Kidney epithelial cell (primary cell): ENCODE measurements around the gene SFTPB. TPM values are rescaled to one million over a fixed set of nuclear protein-coding genes. Genes with fewer than 3 reads are reported as not detected.

Source experiments
- DNase-seq: peaks from one replicate; pipeline ENCODE4 v3.0.0-alpha.2; 2010; ENCODE audit warnings: low read depth
- H3K27me3 ChIP-seq: 2 replicates; pipeline ENCODE4 v1.6.0; 2011; ENCODE audit warnings: low read length; ENCODE audit not compliant: control insufficient read depth, insufficient read depth
- H3K36me3 ChIP-seq: 2 replicates; pipeline ENCODE4 v1.5.1; 2011; ENCODE audit warnings: low read length; ENCODE audit not compliant: control insufficient read depth, insufficient read depth
- H3K4me3 ChIP-seq: 2 replicates; pipeline ENCODE4 v1.5.1; 2011; ENCODE audit warnings: low read depth, mild to moderate bottlenecking, control low read depth, low read length
- CTCF ChIP-seq: IDR thresholded peaks from 2 replicates; pipeline ENCODE4 v1.5.1; 2011; ENCODE audit warnings: mild to moderate bottlenecking, moderate library complexity, low read length, control low read depth, inconsistent platforms; ENCODE audit not compliant: insufficient read depth, poor library complexity, severe bottlenecking
- total RNA-seq: library from RNA; depleted of rRNA; stranded (reverse); fragments of >200 nt; gene quantifications from 2 replicates; pipeline ENCODE4 v1.2.3, GENCODE V29; 2015

SFTPB gene
- total RNA-seq, 1 donor from 2014 or later = not detected

DNA sequence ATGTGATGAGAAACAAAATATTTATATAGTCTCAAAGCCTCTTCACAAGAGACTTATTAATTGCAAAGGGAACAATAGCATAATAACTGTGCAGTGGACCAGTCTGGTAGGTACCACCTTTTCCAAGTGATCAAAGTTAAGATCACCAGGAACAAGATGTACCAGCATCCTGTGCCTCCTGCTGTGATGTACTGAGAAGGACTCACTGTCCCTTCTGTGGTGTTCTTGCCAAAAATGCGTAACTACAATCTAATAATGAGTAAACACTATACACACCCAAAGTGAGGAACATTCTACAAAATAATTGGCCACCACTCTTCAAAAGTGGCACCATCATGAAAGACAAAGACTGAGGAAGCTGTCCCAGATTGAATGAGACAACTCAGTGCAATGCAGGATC lies 40.6 kb upstream of the SFTPB start:
- no peak overlapping the region for H3K4me3 ChIP-seq
- no peak for TF ChIP-seq CTCF
- no peaks in the 10 kb centered on the region for H3K36me3 ChIP-seq
- no peaks in the 10 kb centered on the region for H3K27me3 ChIP-seq
- no peak for DNase-seq

DNA sequence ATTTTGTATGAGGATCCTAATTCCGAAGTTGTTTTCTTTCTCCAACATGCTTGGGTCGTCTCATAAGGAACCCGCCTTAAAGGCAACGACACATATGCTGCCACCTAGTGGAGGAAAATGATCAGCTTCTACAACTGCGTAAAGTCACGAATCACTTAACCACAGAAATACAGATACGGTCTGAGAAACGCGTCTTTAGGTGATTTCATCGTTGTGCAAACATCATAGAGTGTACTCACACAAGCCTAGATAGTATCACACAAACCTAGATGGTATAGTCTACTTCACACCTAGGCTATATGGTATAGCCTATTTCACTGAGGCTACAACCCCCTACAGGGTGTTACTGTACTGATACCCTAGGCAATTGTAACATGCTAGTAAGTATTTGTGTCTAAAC lies 39.3 kb upstream of the SFTPB start:
- DNase-seq = peak; percentile 78
- no peaks in the 10 kb centered on the region for H3K36me3 ChIP-seq
- H3K27me3 ChIP-seq = no peaks in the 10 kb centered on the region
- peak; percentile 80 for TF ChIP-seq CTCF
- H3K4me3 ChIP-seq = no peak overlapping the region

DNA sequence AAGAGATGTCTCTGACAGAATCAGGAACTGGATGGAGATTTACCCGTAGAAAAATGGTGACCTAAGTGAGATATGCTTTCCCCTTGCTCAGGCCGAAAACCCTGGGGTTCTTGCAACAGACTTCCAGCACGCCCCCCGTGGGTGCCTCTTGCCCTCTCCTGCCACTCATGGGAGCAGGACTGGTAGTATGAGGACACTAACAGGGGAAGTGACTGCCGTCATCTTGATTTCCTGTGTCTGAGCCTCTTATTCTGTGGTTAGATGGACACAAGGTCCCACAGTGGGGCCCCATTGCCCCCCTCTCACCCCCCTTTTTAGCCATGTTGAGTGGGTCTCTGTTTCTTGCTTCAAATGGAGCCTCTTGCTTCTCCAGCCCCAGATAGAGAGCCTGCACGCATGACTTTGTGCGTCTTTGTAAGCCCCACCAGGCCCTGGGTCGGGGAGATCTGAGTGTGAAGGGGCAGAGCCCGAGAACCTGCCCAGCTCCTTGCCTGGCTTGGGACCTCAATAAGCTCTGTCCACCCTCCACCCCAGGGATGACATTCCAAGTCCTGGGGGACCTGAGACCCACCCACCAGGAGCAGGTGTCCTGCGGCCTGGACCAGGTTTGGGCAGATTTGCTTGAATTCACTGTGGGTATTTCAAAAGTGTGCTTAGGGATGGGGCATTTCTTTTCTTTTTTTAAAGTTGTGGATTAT lies 38.7 kb upstream of the SFTPB start:
- no peak for TF ChIP-seq CTCF
- Histone ChIP-seq H3K36me3 (no peaks in the 10 kb centered on the region), H3K27me3 (no peaks in the 10 kb centered on the region), H3K4me3 (no peak overlapping the region)
- no peak for DNase-seq

DNA sequence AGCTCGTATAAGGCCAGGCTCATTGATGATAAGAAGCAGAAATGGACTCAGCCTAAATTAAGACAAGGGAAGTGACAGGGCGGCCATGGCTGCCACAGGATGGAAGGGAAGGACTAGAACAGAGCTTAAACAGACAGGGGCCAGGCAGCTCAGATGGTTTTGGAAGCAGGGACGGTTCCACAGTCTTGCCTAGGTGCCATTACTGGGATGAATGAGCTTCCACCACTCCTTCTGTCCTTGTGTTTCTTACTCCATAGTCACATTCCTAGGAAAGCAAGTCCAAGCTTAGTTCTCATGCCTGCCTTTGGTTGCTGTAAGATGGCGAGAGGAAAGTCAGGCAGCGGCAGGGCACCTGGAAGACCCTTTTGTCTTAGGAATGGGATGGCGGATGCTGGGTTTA lies 38.1 kb upstream of the SFTPB start:
- DNase-seq = no peak
- no peak for TF ChIP-seq CTCF
- H3K4me3 ChIP-seq = no peak overlapping the region
- H3K27me3 ChIP-seq = no peaks in the 10 kb centered on the region
- no peaks in the 10 kb centered on the region for H3K36me3 ChIP-seq

DNA sequence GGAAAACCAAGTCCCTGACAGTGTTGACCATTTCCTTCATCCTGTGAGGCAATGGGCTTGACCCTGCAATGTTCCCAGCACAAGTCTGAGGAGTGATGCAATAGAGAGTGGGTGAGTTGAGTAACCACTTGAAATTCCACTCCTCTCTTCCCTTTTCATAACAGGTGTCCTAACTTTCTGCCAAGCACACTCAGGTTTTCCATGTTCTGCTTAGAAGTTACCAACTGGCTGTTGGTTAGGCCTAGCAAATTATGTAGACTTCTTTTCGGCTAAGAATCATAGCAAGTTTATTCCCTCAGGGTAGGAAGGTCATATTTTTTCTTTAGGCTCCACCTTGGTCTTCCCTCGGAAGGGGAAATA lies 37.7 kb upstream of the SFTPB start:
- H3K36me3 ChIP-seq = no peaks in the 10 kb centered on the region
- no peaks in the 10 kb centered on the region for H3K27me3 ChIP-seq
- H3K4me3 ChIP-seq = no peak overlapping the region
- peak; percentile 97 for DNase-seq
- no peak for TF ChIP-seq CTCF
